AG04449 (cell line): ENCODE results near the gene LDAH.

Source experiments
- CTCF ChIA-PET: fragments of 350-600 bp; formaldehyde crosslinking; extraction: SDS; loops from one replicate; lab custom pipeline; 2021; ENCODE audit warnings: antibody characterized with exemption; lab: Yijun Ruan, JAX
- POLR2A ChIA-PET: fragments of 400-600, 350-600 bp; formaldehyde crosslinking; extraction: SDS; loops from one replicate; lab custom pipeline; 2020; ENCODE audit warnings: antibody characterized with exemption, inconsistent platforms; lab: Yijun Ruan, JAX
- DNase-seq: peaks from one replicate; pipeline ENCODE4 v3.0.0-alpha.2; 2010; ENCODE audit warnings: low read depth, low spot score
- H3K4me3 ChIP-seq: 2 replicates; pipeline ENCODE4 v1.5.1; 2011; ENCODE audit warnings: low read depth, mild to moderate bottlenecking, control low read depth, low read length
- CTCF ChIP-seq: IDR thresholded peaks from one replicate; pipeline ENCODE4 v1.5.1; 2011; ENCODE audit warnings: mild to moderate bottlenecking, moderate library complexity, low read length, control low read depth, inconsistent platforms; ENCODE audit not compliant: insufficient read depth; ENCODE audit errors: missing control alignments

LDAH gene

GRCh38 chr2:20738772-20739171, 84.1 kb downstream of the LDAH start:
- DNase-seq: no peak
- no peak overlapping the region for H3K4me3 ChIP-seq
- ChIA-PET CTCF (interaction anchor here (0.8 kb wide), 1 partner anchor 42 kb away, joined by 3 read pairs; no protein-coding TSS in a partner anchor), POLR2A (no interaction called here)
- TF ChIP-seq CTCF: no peak

GRCh38 chr2:20737505-20737904, 85.4 kb downstream of the LDAH start:
- POLR2A ChIA-PET: no interaction called here
- H3K4me3 ChIP-seq: no peak overlapping the region
- CTCF ChIA-PET: no interaction called here
- TF ChIP-seq CTCF: no peak
- DNase-seq: no peak

- CTCF ChIA-PET: interaction anchor here (2.1 kb wide), 1 partner anchor 76 kb away, joined by 7 read pairs; no protein-coding TSS in a partner anchor
- no peak for DNase-seq
- no peak overlapping the region for H3K4me3 ChIP-seq
- TF ChIP-seq CTCF: no peak
- POLR2A ChIA-PET: no interaction called here
Observed at GRCh38 chr2:20728114-20728758, 94.7 kb downstream of the LDAH start.

GRCh38 chr2:20726913-20727312, 96.0 kb downstream of the LDAH start:
- TF ChIP-seq CTCF: no peak
- ChIA-PET CTCF (interaction anchor here (2.1 kb wide), 1 partner anchor 75 kb away, joined by 7 read pairs; no protein-coding TSS in a partner anchor), POLR2A (no interaction called here)
- DNase-seq: no peak
- no peak overlapping the region for H3K4me3 ChIP-seq

- H3K4me3 ChIP-seq: no peak overlapping the region
- CTCF ChIA-PET: no interaction called here
- no peak for TF ChIP-seq CTCF
- POLR2A ChIA-PET: no interaction called here
- DNase-seq: no peak
Observed at GRCh38 chr2:20725782-20726181, 97.1 kb downstream of the LDAH start.

- ChIA-PET POLR2A (no interaction called here), CTCF (no interaction called here)
- no peak overlapping the region for H3K4me3 ChIP-seq
- no peak for DNase-seq
- no peak for TF ChIP-seq CTCF
Observed at GRCh38 chr2:20724500-20725053, 98.3 kb downstream of the LDAH start.
